Measurements from ENCODE around the gene NEMP1.

The NEMP1 gene

DNA sequence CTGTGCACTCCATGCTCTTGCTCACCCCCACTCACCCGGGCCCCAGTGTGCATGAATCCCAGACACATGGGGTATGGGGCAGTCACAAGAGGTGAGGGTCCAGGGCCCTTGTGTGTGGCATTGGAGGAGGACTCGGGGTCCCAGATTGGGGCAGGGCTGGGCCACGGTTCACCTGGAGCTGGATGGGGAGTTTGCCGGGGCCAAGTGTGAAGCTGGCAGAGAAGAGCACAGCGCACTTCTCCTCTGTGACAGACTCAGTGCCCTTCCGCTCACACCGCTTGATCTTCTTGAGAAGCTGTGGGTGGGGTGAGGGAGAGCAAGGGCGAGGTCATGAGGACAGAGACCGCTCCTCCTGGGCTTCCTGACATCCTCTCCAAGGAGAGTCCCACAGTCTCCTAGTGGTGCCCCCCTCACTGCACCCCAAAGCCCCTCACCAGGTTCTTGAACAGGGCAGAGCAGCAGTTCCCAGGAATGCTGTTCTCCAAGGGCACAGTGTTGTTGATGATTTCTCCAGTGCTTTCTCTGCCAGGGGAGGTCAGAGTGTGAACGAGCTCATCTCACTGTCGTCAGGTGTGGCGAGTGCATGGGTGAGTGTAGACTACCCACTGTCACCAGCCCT, 25.8 kb upstream of the NEMP1 start:
- no peak overlapping the region for H3K9ac ChIP-seq (ENCODE audit: low read length)
- no peaks in the 10 kb centered on the region for H3K9me3 ChIP-seq (ENCODE audit: low read length)
- H3K27me3 ChIP-seq (ENCODE audit: control insufficient read depth in 1 of 2, insufficient read depth in 2 of 2, low read length in 2 of 2) = no peaks in the 10 kb centered on the region
- H3K36me3 ChIP-seq (ENCODE audit: insufficient read depth, low read length) = peaks cover 68% of the 10 kb centered on the region
- peaks cover 18% of the 10 kb centered on the region for H3K4me1 ChIP-seq (ENCODE audit: insufficient read depth, low read length)
- H3K4me3 ChIP-seq (ENCODE audit: low read depth in 1 of 2, low read length in 2 of 2) = no peak overlapping the region
- no peak overlapping the region for H3K27ac ChIP-seq (ENCODE audit: low read depth, low read length)

DNA sequence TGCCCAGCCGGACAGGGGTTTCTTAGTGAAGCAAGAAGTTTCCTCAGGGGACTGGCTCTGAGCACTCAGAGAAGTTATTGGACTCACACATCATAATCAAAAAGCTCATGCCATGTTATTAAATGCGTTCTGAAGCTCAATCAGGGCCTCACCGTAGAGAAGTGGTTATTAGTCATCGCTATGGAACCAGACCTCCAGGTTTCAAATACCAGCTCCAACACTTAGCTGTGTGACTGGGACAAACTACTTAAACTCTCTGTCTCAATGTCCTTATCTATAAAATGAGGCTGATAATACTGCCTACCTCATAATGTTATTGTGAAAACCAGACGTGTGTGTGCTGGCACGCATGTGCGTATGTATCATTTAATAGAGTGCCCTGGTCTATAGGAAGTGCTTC, 25.3 kb upstream of the NEMP1 start:
- Histone ChIP-seq H3K36me3 (ENCODE audit: insufficient read depth, low read length) (peaks cover 73% of the 10 kb centered on the region), H3K4me1 (ENCODE audit: insufficient read depth, low read length) (peaks cover 15% of the 10 kb centered on the region), H3K27me3 (ENCODE audit: control insufficient read depth in 1 of 2, insufficient read depth in 2 of 2, low read length in 2 of 2) (no peaks in the 10 kb centered on the region), H3K4me3 (ENCODE audit: low read depth in 1 of 2, low read length in 2 of 2) (no peak overlapping the region), H3K27ac (ENCODE audit: low read depth, low read length) (no peak overlapping the region), H3K9me3 (ENCODE audit: low read length) (no peaks in the 10 kb centered on the region), H3K9ac (ENCODE audit: low read length) (no peak overlapping the region)

DNA sequence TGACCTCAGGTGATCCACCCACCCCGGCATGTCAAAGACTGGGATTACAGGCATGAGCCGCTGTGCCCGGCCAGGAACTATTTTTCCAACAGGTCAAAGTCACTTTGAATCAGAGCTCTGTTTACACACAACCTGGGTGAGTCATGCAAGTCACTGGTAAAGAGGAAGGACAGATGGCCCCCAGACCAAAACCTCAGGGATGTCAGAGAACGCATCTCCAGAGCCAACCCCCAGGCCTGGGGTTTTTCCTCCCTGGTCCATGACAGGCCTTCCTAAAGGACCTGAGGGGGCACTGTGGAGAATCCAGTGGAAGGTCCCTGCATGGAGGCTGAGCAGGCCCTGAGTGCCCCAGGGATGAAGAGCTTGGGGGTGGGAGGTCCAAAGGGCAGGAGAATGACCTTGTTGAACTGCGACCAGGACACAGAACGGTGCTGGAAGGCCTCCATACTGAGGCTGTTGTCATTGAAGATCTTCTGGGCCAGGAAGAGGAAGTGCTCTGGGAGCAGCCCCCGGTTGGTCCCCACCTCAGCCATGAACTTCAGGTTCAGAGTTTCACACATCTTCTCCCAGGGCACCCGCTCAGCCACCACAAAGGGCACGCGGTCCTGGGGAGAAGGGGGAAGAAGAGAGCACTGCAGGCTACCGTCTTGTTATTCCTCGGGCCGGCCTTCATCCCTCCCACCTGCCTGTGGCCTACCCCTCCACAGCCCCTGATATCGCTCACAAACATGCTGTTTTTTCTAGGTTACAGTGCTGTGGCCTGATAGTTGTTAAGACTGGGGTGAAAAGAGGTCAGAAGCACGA, 23.5 kb upstream of the NEMP1 start:
- H3K9ac ChIP-seq (ENCODE audit: low read length) = no peak overlapping the region
- no peak overlapping the region for H3K27ac ChIP-seq (ENCODE audit: low read depth, low read length)
- H3K27me3 ChIP-seq (ENCODE audit: control insufficient read depth in 1 of 2, insufficient read depth in 2 of 2, low read length in 2 of 2) = no peaks in the 10 kb centered on the region
- H3K4me1 ChIP-seq (ENCODE audit: insufficient read depth, low read length) = no peaks in the 10 kb centered on the region
- H3K4me3 ChIP-seq (ENCODE audit: low read depth in 1 of 2, low read length in 2 of 2) = no peak overlapping the region
- H3K36me3 ChIP-seq (ENCODE audit: insufficient read depth, low read length) = peaks cover 78% of the 10 kb centered on the region
- H3K9me3 ChIP-seq (ENCODE audit: low read length) = no peaks in the 10 kb centered on the region

DNA sequence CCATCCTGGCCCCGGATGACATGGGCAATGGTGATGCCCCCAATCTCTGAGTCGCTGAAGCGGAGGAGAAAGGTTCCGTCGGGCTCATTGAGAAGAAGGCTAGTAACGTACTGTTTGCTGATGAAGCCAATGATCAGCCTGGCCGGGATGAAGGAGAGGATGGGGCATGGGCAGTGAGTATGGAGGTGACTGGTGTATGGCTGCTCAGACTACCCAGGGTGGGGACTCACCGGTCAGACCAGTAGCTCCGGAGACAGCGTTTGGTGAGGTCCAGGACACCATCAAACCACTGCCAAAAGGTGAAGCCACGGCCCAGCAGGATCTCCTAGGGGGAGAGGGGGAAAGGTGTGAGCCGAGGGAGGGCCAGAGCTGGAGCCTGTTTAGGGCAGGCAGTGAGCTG, 21.2 kb upstream of the NEMP1 start:
- no peaks in the 10 kb centered on the region for H3K9me3 ChIP-seq (ENCODE audit: low read length)
- peaks cover 78% of the 10 kb centered on the region for H3K36me3 ChIP-seq (ENCODE audit: insufficient read depth, low read length)
- H3K9ac ChIP-seq (ENCODE audit: low read length) = no peak overlapping the region
- no peak overlapping the region for H3K27ac ChIP-seq (ENCODE audit: low read depth, low read length)
- H3K4me3 ChIP-seq (ENCODE audit: low read depth in 1 of 2, low read length in 2 of 2) = no peak overlapping the region
- no peaks in the 10 kb centered on the region for H3K27me3 ChIP-seq (ENCODE audit: control insufficient read depth in 1 of 2, insufficient read depth in 2 of 2, low read length in 2 of 2)
- H3K4me1 ChIP-seq (ENCODE audit: insufficient read depth, low read length) = peaks cover 3% of the 10 kb centered on the region

DNA sequence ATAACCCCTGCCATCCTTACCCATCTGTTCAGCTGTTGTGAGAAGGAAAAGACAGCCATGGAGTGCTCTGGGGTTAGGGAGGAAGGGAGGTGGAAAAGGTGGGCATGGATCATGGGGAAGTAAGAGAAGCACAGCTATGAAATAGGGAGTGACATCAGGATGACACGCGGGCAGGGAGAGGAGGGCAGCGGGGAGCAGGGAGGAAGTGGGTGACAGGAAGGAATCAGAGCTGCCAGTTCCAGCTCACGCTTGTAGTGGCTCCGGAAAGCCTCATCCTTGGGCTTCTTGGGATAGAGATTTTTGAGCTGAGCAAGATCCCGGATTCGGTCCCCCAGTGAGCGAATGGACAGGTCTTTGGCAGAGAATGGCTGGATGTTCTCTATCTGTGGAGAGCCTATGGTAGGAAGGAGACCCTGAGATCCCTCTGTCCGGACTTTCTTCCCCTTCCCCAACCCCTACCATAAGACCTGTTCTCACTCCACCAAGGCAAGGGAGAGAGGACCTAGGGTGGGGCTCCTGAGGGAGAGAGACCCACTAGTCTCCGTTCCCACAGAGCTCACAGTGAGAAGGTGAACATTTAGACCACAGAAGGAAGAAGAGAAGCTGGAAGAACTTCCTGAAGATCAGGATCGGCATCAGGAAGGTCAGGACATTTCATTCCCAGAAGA, 20.6 kb upstream of the NEMP1 start:
- H3K36me3 ChIP-seq (ENCODE audit: insufficient read depth, low read length) = peaks cover 78% of the 10 kb centered on the region

DNA sequence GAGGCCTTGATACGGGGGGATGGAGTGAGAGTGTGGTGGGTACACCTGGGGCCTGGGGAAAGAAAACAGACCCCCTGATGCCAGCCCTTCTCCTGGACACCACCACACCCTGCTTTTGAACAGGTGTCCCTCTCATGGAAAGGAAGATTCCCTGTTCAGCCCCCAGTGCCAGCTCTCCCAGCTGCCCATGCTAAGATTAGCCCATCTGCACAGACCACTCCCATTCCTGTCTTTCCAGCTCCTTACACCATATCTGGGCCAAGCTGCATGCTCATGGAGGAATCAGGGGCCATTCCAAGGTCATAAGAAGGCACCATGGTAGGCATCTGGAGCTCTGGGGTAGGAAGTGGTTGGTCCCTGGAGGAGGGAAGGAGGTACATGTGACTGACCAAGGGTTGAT, 20.0 kb upstream of the NEMP1 start:
- Histone ChIP-seq H3K36me3 (ENCODE audit: insufficient read depth, low read length) (peaks cover 75% of the 10 kb centered on the region), H3K9me3 (ENCODE audit: low read length) (no peaks in the 10 kb centered on the region), H3K4me3 (ENCODE audit: low read depth in 1 of 2, low read length in 2 of 2) (no peak overlapping the region), H3K9ac (ENCODE audit: low read length) (no peak overlapping the region), H3K4me1 (ENCODE audit: insufficient read depth, low read length) (peaks cover 15% of the 10 kb centered on the region), H3K27ac (ENCODE audit: low read depth, low read length) (no peak overlapping the region), H3K27me3 (ENCODE audit: control insufficient read depth in 1 of 2, insufficient read depth in 2 of 2, low read length in 2 of 2) (no peaks in the 10 kb centered on the region)

More for the DNA sequence above, 20.6 kb upstream of the NEMP1 start:
- Histone ChIP-seq H3K9ac (ENCODE audit: low read length) (no peak overlapping the region), H3K4me1 (ENCODE audit: insufficient read depth, low read length) (peaks cover 9% of the 10 kb centered on the region), H3K27me3 (ENCODE audit: control insufficient read depth in 1 of 2, insufficient read depth in 2 of 2, low read length in 2 of 2) (no peaks in the 10 kb centered on the region), H3K9me3 (ENCODE audit: low read length) (no peaks in the 10 kb centered on the region), H3K27ac (ENCODE audit: low read depth, low read length) (no peak overlapping the region), H3K4me3 (ENCODE audit: low read depth in 1 of 2, low read length in 2 of 2) (no peak overlapping the region)

DNA sequence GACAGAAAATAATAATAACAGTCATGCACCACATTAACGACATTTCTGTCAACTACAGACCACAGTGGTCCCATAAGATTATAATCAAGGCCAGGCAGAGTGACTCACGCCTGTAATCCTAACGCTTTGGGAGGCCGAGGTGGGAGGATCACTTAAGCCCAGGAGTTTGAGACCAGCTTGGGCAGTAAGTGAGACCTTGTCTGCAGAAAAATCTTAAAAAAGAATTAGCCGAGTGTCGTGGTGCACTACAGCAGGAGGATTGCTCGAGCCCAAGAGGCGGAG, 18.9 kb upstream of the NEMP1 start:
- Histone ChIP-seq H3K9me3 (ENCODE audit: low read length) (no peaks in the 10 kb centered on the region), H3K4me3 (ENCODE audit: low read depth in 1 of 2, low read length in 2 of 2) (no peak overlapping the region), H3K9ac (ENCODE audit: low read length) (no peak overlapping the region), H3K27ac (ENCODE audit: low read depth, low read length) (no peak overlapping the region), H3K4me1 (ENCODE audit: insufficient read depth, low read length) (peaks cover 25% of the 10 kb centered on the region), H3K27me3 (ENCODE audit: control insufficient read depth in 1 of 2, insufficient read depth in 2 of 2, low read length in 2 of 2) (no peaks in the 10 kb centered on the region), H3K36me3 (ENCODE audit: insufficient read depth, low read length) (peaks cover 82% of the 10 kb centered on the region)

DNA sequence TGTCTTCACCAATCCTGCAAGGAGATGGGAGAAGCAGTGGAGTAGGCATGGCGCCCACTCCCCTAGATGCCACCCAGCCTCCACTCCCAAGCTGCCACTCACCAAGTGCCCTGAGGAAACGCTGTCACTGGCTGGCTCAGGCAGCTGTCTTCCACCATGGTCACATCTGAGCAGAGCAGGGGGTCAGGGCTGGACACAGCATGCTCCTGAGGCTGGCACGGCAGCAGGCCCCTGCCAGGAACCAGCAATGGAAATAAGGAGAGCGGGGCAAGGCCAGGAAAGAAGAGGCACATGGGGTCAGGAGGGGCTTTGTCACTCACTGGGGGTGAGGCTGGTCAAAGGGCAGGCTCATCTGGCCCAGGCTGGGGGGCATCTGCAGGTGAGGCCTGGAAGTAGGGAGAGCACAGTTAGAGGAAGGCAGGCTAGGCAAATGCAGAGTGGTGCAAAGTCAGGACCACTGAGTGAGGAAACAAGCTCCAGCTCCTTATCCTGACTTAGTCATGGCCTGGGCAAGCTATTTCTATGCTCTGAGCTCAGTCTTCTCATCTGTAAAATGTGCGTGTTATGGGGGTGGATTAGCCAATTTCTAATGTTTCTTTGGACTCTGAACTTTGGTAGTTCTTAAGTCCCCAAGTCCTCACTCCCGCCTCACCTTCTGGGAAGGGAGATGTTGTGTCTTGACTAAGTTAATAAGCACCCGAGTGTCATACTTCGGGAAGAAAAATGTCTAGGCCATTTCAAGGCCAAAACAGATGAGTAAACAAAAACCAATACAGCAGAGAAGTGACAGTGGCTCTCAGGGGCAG, 18.4 kb upstream of the NEMP1 start:
- H3K9ac ChIP-seq (ENCODE audit: low read length) = no peak overlapping the region
- peaks cover 82% of the 10 kb centered on the region for H3K36me3 ChIP-seq (ENCODE audit: insufficient read depth, low read length)
- peaks cover 31% of the 10 kb centered on the region for H3K4me1 ChIP-seq (ENCODE audit: insufficient read depth, low read length)
- no peak overlapping the region for H3K4me3 ChIP-seq (ENCODE audit: low read depth in 1 of 2, low read length in 2 of 2)
- H3K9me3 ChIP-seq (ENCODE audit: low read length) = no peaks in the 10 kb centered on the region
- no peak overlapping the region for H3K27ac ChIP-seq (ENCODE audit: low read depth, low read length)
- no peaks in the 10 kb centered on the region for H3K27me3 ChIP-seq (ENCODE audit: control insufficient read depth in 1 of 2, insufficient read depth in 2 of 2, low read length in 2 of 2)

DNA sequence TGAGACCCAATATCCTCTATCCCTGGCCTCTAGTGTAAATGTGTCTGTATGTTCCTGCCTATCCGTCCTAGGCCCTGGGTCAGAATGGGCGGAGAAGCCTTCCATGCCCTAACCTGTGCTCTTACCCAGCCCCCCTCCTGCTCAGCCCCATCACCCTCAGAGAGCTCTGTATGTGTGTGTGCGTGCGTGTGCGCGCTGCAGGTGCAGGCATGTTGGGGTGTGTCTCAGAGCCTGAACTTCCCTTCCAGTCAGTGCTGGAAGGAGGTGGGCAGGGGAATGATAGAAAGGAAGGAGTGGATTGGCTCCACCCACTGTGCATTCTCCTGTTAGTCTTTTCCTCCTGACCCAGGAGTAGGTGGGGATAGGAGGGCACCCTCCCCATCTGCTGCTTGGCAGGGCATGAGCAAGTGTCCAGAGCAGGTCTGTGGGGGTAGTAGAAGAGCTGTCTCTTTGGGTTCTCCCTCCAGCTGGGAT, 17.5 kb upstream of the NEMP1 start:
- peak overlapping the region; percentile 39 for H3K27ac ChIP-seq (ENCODE audit: low read depth, low read length)
- H3K9me3 ChIP-seq (ENCODE audit: low read length) = no peaks in the 10 kb centered on the region
- H3K36me3 ChIP-seq (ENCODE audit: insufficient read depth, low read length) = peaks cover 89% of the 10 kb centered on the region
- no peaks in the 10 kb centered on the region for H3K27me3 ChIP-seq (ENCODE audit: control insufficient read depth in 1 of 2, insufficient read depth in 2 of 2, low read length in 2 of 2)
- no peak overlapping the region for H3K4me3 ChIP-seq (ENCODE audit: low read depth in 1 of 2, low read length in 2 of 2)
- no peak overlapping the region for H3K9ac ChIP-seq (ENCODE audit: low read length)
- H3K4me1 ChIP-seq (ENCODE audit: insufficient read depth, low read length) = peaks cover 39% of the 10 kb centered on the region

DNA sequence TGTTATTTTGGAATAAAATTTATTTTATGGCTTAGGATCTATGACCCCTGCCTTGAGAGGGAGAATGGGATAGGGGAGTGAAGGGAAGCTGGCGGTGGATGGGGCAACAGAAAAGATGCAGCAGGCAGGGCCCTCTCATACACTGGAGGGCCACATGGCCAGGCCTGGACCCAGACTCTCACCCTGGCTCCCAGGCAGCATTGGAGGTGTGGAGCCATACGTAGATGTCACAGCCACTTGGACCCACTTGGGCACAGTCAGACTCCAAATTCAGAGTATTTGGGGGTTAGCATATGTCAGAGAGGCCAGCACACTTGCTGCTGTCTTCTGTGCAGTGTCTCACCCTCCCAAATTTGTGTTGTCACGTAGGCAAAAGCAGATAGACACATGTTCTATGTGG, 16.8 kb upstream of the NEMP1 start:
- Histone ChIP-seq H3K4me1 (ENCODE audit: insufficient read depth, low read length) (peaks cover 46% of the 10 kb centered on the region), H3K9me3 (ENCODE audit: low read length) (no peaks in the 10 kb centered on the region), H3K27ac (ENCODE audit: low read depth, low read length) (peak overlapping the region; percentile 10), H3K36me3 (ENCODE audit: insufficient read depth, low read length) (peaks cover 90% of the 10 kb centered on the region), H3K27me3 (ENCODE audit: control insufficient read depth in 1 of 2, insufficient read depth in 2 of 2, low read length in 2 of 2) (no peaks in the 10 kb centered on the region), H3K9ac (ENCODE audit: low read length) (no peak overlapping the region), H3K4me3 (ENCODE audit: low read depth in 1 of 2, low read length in 2 of 2) (no peak overlapping the region)
